ENCODE data around the gene TTBK2. TPM values are rescaled to one million over a fixed set of nuclear protein-coding genes. Genes with fewer than 3 reads are reported as not detected.

Gene TTBK2
- total RNA-seq, 1 experiment from 2014 or later: 10.6 TPM

DNA sequence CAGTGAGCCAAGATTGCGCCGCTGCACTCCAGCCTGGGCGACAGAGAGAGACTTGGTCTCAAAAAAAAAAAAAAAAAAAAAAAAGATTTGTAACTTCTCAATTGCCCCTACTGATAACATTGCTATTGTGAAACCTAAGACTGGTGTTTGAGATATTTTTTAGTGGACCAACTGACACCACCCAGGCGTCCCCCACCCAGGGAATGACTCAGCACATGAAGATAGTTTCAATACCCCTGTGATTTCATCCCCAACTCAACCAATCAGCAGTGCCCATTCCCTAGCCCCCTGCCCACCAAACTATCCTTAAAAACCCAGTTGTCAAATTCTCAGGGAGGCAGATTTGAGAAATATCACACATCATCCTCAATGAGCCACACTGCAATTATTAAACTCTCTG is 76.9 kb downstream of the TTBK2 start:
- H3K36me3 ChIP-seq (ENCODE audit: control insufficient read depth in 1 of 2, insufficient read depth in 2 of 2, low read length in 2 of 2): no peaks in the 10 kb centered on the region
- RAD21 ChIA-PET (ENCODE audit: low non-redundant PET in 1 of 2, low total read pairs in 2 of 2, uncharacterized antibody in 2 of 2, unreplicated experiment in 2 of 2): no interaction called here
- no peaks in the 10 kb centered on the region for H3K9me2 ChIP-seq (ENCODE audit: insufficient read depth)
- intact Hi-C loops (cut with micrococcal nuclease): no loop called here
- POLR2A ChIA-PET: no interaction called here
- TF ChIP-seq EZH2phosphoT487 (IDR thresholded peaks at IDR 0.05; ENCODE audit: borderline replicate concordance): no peak
- TF ChIP-seq, protein P1, sequence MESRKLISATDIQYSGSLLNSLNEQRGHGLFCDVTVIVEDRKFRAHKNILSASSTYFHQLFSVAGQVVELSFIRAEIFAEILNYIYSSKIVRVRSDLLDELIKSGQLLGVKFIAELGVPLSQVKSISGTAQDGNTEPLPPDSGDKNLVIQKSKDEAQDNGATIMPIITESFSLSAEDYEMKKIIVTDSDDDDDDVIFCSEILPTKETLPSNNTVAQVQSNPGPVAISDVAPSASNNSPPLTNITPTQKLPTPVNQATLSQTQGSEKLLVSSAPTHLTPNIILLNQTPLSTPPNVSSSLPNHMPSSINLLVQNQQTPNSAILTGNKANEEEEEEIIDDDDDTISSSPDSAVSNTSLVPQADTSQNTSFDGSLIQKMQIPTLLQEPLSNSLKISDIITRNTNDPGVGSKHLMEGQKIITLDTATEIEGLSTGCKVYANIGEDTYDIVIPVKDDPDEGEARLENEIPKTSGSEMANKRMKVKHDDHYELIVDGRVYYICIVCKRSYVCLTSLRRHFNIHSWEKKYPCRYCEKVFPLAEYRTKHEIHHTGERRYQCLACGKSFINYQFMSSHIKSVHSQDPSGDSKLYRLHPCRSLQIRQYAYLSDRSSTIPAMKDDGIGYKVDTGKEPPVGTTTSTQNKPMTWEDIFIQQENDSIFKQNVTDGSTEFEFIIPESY (IDR thresholded peaks at IDR 0.05; ENCODE audit: extremely low read depth, insufficient replicate concordance, low read length): no peak
- TF ChIP-seq ZNF274 (IDR thresholded peaks at IDR 0.05; ENCODE audit: low read depth, low read length): no peak
- TF ChIP-seq, protein P2, sequence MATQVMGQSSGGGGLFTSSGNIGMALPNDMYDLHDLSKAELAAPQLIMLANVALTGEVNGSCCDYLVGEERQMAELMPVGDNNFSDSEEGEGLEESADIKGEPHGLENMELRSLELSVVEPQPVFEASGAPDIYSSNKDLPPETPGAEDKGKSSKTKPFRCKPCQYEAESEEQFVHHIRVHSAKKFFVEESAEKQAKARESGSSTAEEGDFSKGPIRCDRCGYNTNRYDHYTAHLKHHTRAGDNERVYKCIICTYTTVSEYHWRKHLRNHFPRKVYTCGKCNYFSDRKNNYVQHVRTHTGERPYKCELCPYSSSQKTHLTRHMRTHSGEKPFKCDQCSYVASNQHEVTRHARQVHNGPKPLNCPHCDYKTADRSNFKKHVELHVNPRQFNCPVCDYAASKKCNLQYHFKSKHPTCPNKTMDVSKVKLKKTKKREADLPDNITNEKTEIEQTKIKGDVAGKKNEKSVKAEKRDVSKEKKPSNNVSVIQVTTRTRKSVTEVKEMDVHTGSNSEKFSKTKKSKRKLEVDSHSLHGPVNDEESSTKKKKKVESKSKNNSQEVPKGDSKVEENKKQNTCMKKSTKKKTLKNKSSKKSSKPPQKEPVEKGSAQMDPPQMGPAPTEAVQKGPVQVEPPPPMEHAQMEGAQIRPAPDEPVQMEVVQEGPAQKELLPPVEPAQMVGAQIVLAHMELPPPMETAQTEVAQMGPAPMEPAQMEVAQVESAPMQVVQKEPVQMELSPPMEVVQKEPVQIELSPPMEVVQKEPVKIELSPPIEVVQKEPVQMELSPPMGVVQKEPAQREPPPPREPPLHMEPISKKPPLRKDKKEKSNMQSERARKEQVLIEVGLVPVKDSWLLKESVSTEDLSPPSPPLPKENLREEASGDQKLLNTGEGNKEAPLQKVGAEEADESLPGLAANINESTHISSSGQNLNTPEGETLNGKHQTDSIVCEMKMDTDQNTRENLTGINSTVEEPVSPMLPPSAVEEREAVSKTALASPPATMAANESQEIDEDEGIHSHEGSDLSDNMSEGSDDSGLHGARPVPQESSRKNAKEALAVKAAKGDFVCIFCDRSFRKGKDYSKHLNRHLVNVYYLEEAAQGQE (IDR thresholded peaks at IDR 0.05; ENCODE audit: low read depth): no peak
- no peak for TF ChIP-seq FOSL1 (IDR thresholded peaks at IDR 0.05; ENCODE audit: low read depth)
- TF ChIP-seq SRF (IDR thresholded peaks at IDR 0.05; ENCODE audit: low read depth): no peak
- TF ChIP-seq ELF1 (IDR thresholded peaks at IDR 0.05; ENCODE audit: borderline replicate concordance, low read depth): no peak
- no peak for TF ChIP-seq SIN3A (IDR thresholded peaks at IDR 0.05; ENCODE audit: low read depth)
- TF ChIP-seq RAD21 (IDR thresholded peaks at IDR 0.05; ENCODE audit: low read depth): no peak
- TF ChIP-seq, protein P3, sequence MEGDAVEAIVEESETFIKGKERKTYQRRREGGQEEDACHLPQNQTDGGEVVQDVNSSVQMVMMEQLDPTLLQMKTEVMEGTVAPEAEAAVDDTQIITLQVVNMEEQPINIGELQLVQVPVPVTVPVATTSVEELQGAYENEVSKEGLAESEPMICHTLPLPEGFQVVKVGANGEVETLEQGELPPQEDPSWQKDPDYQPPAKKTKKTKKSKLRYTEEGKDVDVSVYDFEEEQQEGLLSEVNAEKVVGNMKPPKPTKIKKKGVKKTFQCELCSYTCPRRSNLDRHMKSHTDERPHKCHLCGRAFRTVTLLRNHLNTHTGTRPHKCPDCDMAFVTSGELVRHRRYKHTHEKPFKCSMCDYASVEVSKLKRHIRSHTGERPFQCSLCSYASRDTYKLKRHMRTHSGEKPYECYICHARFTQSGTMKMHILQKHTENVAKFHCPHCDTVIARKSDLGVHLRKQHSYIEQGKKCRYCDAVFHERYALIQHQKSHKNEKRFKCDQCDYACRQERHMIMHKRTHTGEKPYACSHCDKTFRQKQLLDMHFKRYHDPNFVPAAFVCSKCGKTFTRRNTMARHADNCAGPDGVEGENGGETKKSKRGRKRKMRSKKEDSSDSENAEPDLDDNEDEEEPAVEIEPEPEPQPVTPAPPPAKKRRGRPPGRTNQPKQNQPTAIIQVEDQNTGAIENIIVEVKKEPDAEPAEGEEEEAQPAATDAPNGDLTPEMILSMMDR (IDR thresholded peaks at IDR 0.05 in 2 of 3, conservative IDR thresholded peaks at IDR 0.05 in 1 of 3; ENCODE audit: borderline replicate concordance in 1 of 3, insufficient read depth in 1 of 3, low read depth in 2 of 3, low read length in 2 of 3): no peak
- TF ChIP-seq JUND (IDR thresholded peaks at IDR 0.05): no peak
- TF ChIP-seq ZFX (IDR thresholded peaks at IDR 0.05): no peak
- TF ChIP-seq YY1 (IDR thresholded peaks at IDR 0.05; ENCODE audit: extremely low read depth, insufficient replicate concordance, low read depth, low read length): no peak
- no peak for TF ChIP-seq CBX3 (IDR thresholded peaks at IDR 0.05; ENCODE audit: low read depth)
- no peak for TF ChIP-seq EGR1 (IDR thresholded peaks at IDR 0.05; ENCODE audit: low read depth)
- no peak for TF ChIP-seq EZH2 (IDR thresholded peaks at IDR 0.05)
- TF ChIP-seq TCF7L2 (IDR thresholded peaks at IDR 0.05; ENCODE audit: borderline replicate concordance, extremely low read depth, insufficient read depth, insufficient read length): no peak
- no peak for TF ChIP-seq POLR2A (IDR thresholded peaks at IDR 0.05; ENCODE audit: borderline replicate concordance, extremely low read depth, insufficient read depth, insufficient read length)
- TF ChIP-seq CEBPB (IDR thresholded peaks at IDR 0.05; ENCODE audit: low read depth): no peak
- H3K9me3 ChIP-seq (ENCODE audit: control insufficient read depth in 1 of 2, insufficient read depth in 1 of 2, low read depth in 1 of 2, low read length in 2 of 2): no peaks in the 10 kb centered on the region; a peak in 1 of 4 replicates
- no peaks in the 10 kb centered on the region for H3K4me1 ChIP-seq (ENCODE audit: control insufficient read depth in 1 of 2, insufficient read depth in 2 of 2, low read length in 2 of 2)
- H3K4me3 ChIP-seq (replicated peaks in 1 of 2; ENCODE audit: low read depth in 1 of 2, low read length in 2 of 2): no peak overlapping the region
- no peaks in the 10 kb centered on the region for H3K79me2 ChIP-seq (ENCODE audit: insufficient read depth, low read length)
- H3K4me2 ChIP-seq (ENCODE audit: low read length): no peak overlapping the region
- H4K20me1 ChIP-seq (ENCODE audit: insufficient read depth): no peaks in the 10 kb centered on the region
- BruUV-seq (replicated peaks): no TSS peak
- ATAC-seq (no peak), DNase-seq (ENCODE audit: low read depth, low spot score) (no peak)
- no peak overlapping the region for H3K9ac ChIP-seq (ENCODE audit: low read length)
- H3K27me3 ChIP-seq (ENCODE audit: insufficient read depth, low read length): no peaks in the 10 kb centered on the region
- H3K27ac ChIP-seq (ENCODE audit: low read depth, low read length): no peak overlapping the region
- CTCF ChIA-PET: no interaction called here
- no peak overlapping the region for H2AFZ ChIP-seq (ENCODE audit: low read depth, low read length, poor library complexity, severe bottlenecking)
